Neural cell (in vitro differentiated cells): Measurements from ENCODE around the gene CDC45.

Experiments used
- CTCF ChIP-seq: fragments of 450-650 bp; IDR thresholded peaks from 2 replicates; pipeline ENCODE4 v1.5.1; 2014; ENCODE audit warnings: antibody characterized with exemption, mild to moderate bottlenecking, moderate library complexity; ENCODE audit not compliant: poor library complexity, severe bottlenecking
- RAD21 ChIP-seq: fragments of 450-650 bp; conservative IDR thresholded peaks from 2 replicates; pipeline ENCODE4 v1.6.1; 2014; ENCODE audit warnings: antibody characterized with exemption, mild to moderate bottlenecking, moderate library complexity

- no peak for TF ChIP-seq CTCF
- no peak for TF ChIP-seq RAD21
Observed at GRCh38 chr22:19455033-19455432, 24.7 kb upstream of the CDC45 start.
